GM21526 (cell line): ENCODE data around the gene GPR162.
A peak's percentile ranks its signal among the peaks of the same experiment; 100 is the strongest.

Experiments
- ATAC-seq: cut with Tn5 transposase; IDR thresholded peaks from one replicate; pipeline ENCODE4 v1.9.1; 2021; ENCODE audit warnings: moderate library complexity; ENCODE audit not compliant: unreplicated experiment, low FRiP score

Gene GPR162

GRCh38 chr12:6821591-6822425, at the start of gene GPR162:
Gene GPR162 (plus strand): TSS chr12:6821821. CDS start chr12:6823899, 2,078 bp downstream.
- no peak for ATAC-seq

GRCh38 chr12:6772331-6772695, 49.3 kb upstream of the GPR162 start, which contains the start of gene LAG3:
Gene LAG3 (plus strand): TSS chr12:6772520. CDS start chr12:6772853, 333 bp downstream.
- no peak for ATAC-seq

- no peak for ATAC-seq
These were observed 48.7 kb upstream of the GPR162 start for GRCh38 chr12:6772726-6773589.

- ATAC-seq = no peak
These were observed 47.9 kb upstream of the GPR162 start for GRCh38 chr12:6773590-6774351.

- ATAC-seq = no peak
These were observed 47.0 kb upstream of the GPR162 start for GRCh38 chr12:6774499-6775062.

- no peak for ATAC-seq
These were observed 46.1 kb upstream of the GPR162 start for GRCh38 chr12:6775185-6776174.

- no peak for ATAC-seq
These were observed 44.2 kb upstream of the GPR162 start for GRCh38 chr12:6777386-6777785.

GRCh38 chr12:6778217-6778573, 43.4 kb upstream of the GPR162 start:
- ATAC-seq = no peak

GRCh38 chr12:6778574-6779550, 42.8 kb upstream of the GPR162 start:
- ATAC-seq = peak; percentile 51

GRCh38 chr12:6779708-6780432, 41.8 kb upstream of the GPR162 start:
- no peak for ATAC-seq

- ATAC-seq = no peak
These were observed 41.0 kb upstream of the GPR162 start for GRCh38 chr12:6780573-6780972.

GRCh38 chr12:6782119-6782518, 39.5 kb upstream of the GPR162 start:
- no peak for ATAC-seq

GRCh38 chr12:6782850-6783566, 38.6 kb upstream of the GPR162 start:
- ATAC-seq = no peak

GRCh38 chr12:6783828-6784227, 37.8 kb upstream of the GPR162 start:
- ATAC-seq = no peak

- ATAC-seq = no peak
These were observed 37.3 kb upstream of the GPR162 start for GRCh38 chr12:6784296-6784695.

- no peak for ATAC-seq
These were observed 36.9 kb upstream of the GPR162 start for GRCh38 chr12:6784761-6785160.
